ENCODE data around the gene CCR9. TPM values are rescaled to one million over a fixed set of nuclear protein-coding genes. Genes with fewer than 3 reads are reported as not detected.

Gene CCR9
- total and polyA plus RNA-seq, 2 experiments from 2014 or later: not detected

DNA sequence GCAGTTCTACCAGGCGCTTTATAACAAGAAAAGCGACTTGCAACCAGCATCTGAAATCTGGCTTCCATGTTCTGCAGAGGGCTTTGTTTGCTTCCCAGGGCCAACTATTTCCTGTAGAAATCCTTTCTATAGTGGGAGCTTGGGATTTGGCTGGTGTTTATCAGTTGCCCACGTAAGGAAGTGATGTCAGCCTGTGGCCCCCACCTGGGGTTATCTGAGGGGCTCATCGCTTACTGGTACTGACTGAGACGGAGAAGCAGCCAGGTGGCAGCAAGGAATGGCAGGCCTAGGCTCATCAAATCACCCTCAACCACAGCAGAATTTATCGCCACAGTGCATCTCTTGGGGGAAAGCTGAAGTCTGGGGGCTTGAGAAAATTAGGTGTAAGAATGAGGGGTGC, 14.6 kb upstream of the CCR9 start:
- in situ Hi-C loops (cut with MboI): no loop called here
- Histone ChIP-seq H3K4me1 (ENCODE audit: insufficient read depth) (no peaks in the 10 kb centered on the region), H2AFZ (no peak overlapping the region), H3K4me3 (no peak overlapping the region), H3K9me3 (ENCODE audit: low read depth) (no peaks in the 10 kb centered on the region), H3K79me2 (ENCODE audit: insufficient read depth) (no peaks in the 10 kb centered on the region), H3K4me2 (ENCODE audit: unreplicated experiment) (no peak overlapping the region), H3K27me3 (replicated peaks; ENCODE audit: insufficient read depth) (peaks cover 43% of the 10 kb centered on the region), H3K27ac (no peak overlapping the region), H3F3A (ENCODE audit: insufficient read depth) (no peaks in the 10 kb centered on the region), H3K36me3 (ENCODE audit: low read depth) (no peaks in the 10 kb centered on the region), H3K9me2 (ENCODE audit: insufficient read depth) (no peaks in the 10 kb centered on the region), H4K20me1 (ENCODE audit: insufficient read depth) (no peaks in the 10 kb centered on the region), H3K9ac (no peak overlapping the region)
- 68 to 72% methylated on average over 6 of the region's 6 CpGs for WGBS, 2 experiments (ENCODE audit: low coverage in 1 of 2, low lambda C conversion rate in 2 of 2, missing lambda C conversion rate in 2 of 2)
- no peak for DNase-seq
- TF ChIP-seq EZH2phosphoT487 (IDR thresholded peaks at IDR 0.05; ENCODE audit: insufficient read depth, low read depth): no peak
- no peak for TF ChIP-seq EZH2 (IDR thresholded peaks at IDR 0.05; ENCODE audit: insufficient read depth, poor library complexity, severe bottlenecking)

DNA sequence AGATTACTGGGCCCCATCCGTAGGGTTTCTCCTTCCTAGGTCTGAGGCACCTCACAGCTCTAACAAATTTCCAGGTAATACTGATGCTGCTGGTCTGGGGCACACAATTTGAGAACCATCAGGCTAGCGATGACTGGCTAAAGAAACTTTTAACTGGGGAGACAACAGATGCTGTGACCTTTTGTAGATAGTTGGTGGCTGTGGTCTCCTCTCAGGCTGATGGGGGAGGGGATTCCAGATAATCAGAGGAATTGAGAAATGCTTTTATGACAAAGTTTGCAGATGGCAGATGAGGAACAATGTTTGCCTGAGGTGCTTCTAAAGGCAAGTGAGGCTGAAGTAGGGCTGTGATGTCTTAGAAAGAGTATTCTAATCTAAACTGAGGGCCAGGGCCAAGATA, 13.8 kb upstream of the CCR9 start:
- Histone ChIP-seq H3K36me3 (ENCODE audit: low read depth) (no peaks in the 10 kb centered on the region), H3K27me3 (replicated peaks; ENCODE audit: insufficient read depth) (peaks cover 46% of the 10 kb centered on the region), H3K79me2 (ENCODE audit: insufficient read depth) (no peaks in the 10 kb centered on the region), H3K4me1 (ENCODE audit: insufficient read depth) (no peaks in the 10 kb centered on the region), H2AFZ (no peak overlapping the region), H3K27ac (no peak overlapping the region), H3K9me2 (ENCODE audit: insufficient read depth) (no peaks in the 10 kb centered on the region), H3K9ac (no peak overlapping the region), H4K20me1 (ENCODE audit: insufficient read depth) (no peaks in the 10 kb centered on the region), H3K4me2 (ENCODE audit: unreplicated experiment) (no peak overlapping the region), H3K4me3 (no peak overlapping the region), H3K9me3 (ENCODE audit: low read depth) (no peaks in the 10 kb centered on the region), H3F3A (ENCODE audit: insufficient read depth) (no peaks in the 10 kb centered on the region)
- in situ Hi-C loops (cut with MboI): no loop called here
- TF ChIP-seq EZH2 (IDR thresholded peaks at IDR 0.05; ENCODE audit: insufficient read depth, poor library complexity, severe bottlenecking) (no peak), EZH2phosphoT487 (IDR thresholded peaks at IDR 0.05; ENCODE audit: insufficient read depth, low read depth) (no peak)
- no peak for DNase-seq
- WGBS, 2 experiments (ENCODE audit: low coverage in 1 of 2, low lambda C conversion rate in 2 of 2, missing lambda C conversion rate in 2 of 2): 48 to 49% methylated on average over 2 of the region's 2 CpGs

DNA sequence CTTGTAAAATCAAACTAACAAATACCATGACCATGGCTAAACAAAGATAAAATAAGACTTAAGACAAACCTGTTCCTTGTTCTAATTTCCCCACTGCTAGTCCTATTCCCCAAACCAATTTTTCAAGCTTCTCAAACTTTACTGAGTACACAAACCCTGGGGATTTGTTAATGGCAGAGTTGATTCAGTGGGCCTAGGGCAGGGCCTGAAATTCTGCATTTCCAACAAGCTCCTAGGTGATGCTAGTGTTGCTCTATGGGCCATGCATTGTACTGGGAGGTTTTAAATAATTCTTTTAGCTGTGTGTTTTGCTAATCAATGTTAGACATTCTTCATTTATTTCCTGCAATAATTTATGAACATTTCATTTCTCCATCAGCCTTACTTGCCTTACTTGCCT, 13.3 kb upstream of the CCR9 start:
- no peaks in the 10 kb centered on the region for H3K79me2 ChIP-seq (ENCODE audit: insufficient read depth)
- H2AFZ ChIP-seq: no peak overlapping the region
- DNase-seq: no peak
- no peaks in the 10 kb centered on the region for H3K9me2 ChIP-seq (ENCODE audit: insufficient read depth)
- H3K9me3 ChIP-seq (ENCODE audit: low read depth): no peaks in the 10 kb centered on the region
- no peak for TF ChIP-seq EZH2phosphoT487 (IDR thresholded peaks at IDR 0.05; ENCODE audit: insufficient read depth, low read depth)
- TF ChIP-seq EZH2 (IDR thresholded peaks at IDR 0.05; ENCODE audit: insufficient read depth, poor library complexity, severe bottlenecking): no peak
- H3K27ac ChIP-seq: no peak overlapping the region
- H3F3A ChIP-seq (ENCODE audit: insufficient read depth): no peaks in the 10 kb centered on the region
- no peaks in the 10 kb centered on the region for H3K36me3 ChIP-seq (ENCODE audit: low read depth)
- in situ Hi-C loops (cut with MboI): no loop called here
- H3K4me2 ChIP-seq (ENCODE audit: unreplicated experiment): no peak overlapping the region
- H3K4me1 ChIP-seq (ENCODE audit: insufficient read depth): no peaks in the 10 kb centered on the region
- H3K4me3 ChIP-seq: no peak overlapping the region
- peaks cover 46% of the 10 kb centered on the region for H3K27me3 ChIP-seq (replicated peaks; ENCODE audit: insufficient read depth)
- H3K9ac ChIP-seq: no peak overlapping the region
- no peaks in the 10 kb centered on the region for H4K20me1 ChIP-seq (ENCODE audit: insufficient read depth)

DNA sequence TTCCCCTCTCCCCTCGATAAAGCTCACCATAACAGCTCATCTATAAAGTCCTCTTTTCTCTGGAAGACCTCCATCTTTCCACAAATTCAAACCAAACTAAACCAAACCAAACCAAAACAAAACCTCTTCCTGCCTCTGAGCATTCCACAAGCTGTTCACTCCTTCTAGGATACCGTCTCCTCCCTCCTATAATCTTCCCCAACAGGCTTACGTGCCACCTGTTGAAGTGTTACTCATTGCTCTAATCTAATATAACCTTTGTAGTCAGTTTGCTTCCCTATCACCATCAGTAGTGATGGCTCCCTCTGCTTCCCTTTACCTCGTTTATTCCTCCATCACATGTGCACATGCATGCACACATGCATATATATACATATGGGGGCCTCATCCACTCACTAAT, 12.7 kb upstream of the CCR9 start:
- Histone ChIP-seq H3F3A (ENCODE audit: insufficient read depth) (no peaks in the 10 kb centered on the region), H3K4me2 (ENCODE audit: unreplicated experiment) (no peak overlapping the region), H3K4me3 (no peak overlapping the region), H3K9ac (no peak overlapping the region), H3K27ac (no peak overlapping the region), H3K9me3 (ENCODE audit: low read depth) (no peaks in the 10 kb centered on the region), H4K20me1 (ENCODE audit: insufficient read depth) (no peaks in the 10 kb centered on the region), H3K4me1 (ENCODE audit: insufficient read depth) (no peaks in the 10 kb centered on the region), H3K9me2 (ENCODE audit: insufficient read depth) (no peaks in the 10 kb centered on the region), H3K79me2 (ENCODE audit: insufficient read depth) (no peaks in the 10 kb centered on the region), H2AFZ (no peak overlapping the region), H3K36me3 (ENCODE audit: low read depth) (no peaks in the 10 kb centered on the region), H3K27me3 (replicated peaks; ENCODE audit: insufficient read depth) (peaks cover 47% of the 10 kb centered on the region)
- no peak for DNase-seq
- WGBS, 2 experiments (ENCODE audit: low coverage in 1 of 2, low lambda C conversion rate in 2 of 2, missing lambda C conversion rate in 2 of 2): 53 to 59% methylated on average over 4 of the region's 4 CpGs
- no peak for TF ChIP-seq EZH2phosphoT487 (IDR thresholded peaks at IDR 0.05; ENCODE audit: insufficient read depth, low read depth)
- no peak for TF ChIP-seq EZH2 (IDR thresholded peaks at IDR 0.05; ENCODE audit: insufficient read depth, poor library complexity, severe bottlenecking)
- in situ Hi-C loops (cut with MboI): no loop called here

DNA sequence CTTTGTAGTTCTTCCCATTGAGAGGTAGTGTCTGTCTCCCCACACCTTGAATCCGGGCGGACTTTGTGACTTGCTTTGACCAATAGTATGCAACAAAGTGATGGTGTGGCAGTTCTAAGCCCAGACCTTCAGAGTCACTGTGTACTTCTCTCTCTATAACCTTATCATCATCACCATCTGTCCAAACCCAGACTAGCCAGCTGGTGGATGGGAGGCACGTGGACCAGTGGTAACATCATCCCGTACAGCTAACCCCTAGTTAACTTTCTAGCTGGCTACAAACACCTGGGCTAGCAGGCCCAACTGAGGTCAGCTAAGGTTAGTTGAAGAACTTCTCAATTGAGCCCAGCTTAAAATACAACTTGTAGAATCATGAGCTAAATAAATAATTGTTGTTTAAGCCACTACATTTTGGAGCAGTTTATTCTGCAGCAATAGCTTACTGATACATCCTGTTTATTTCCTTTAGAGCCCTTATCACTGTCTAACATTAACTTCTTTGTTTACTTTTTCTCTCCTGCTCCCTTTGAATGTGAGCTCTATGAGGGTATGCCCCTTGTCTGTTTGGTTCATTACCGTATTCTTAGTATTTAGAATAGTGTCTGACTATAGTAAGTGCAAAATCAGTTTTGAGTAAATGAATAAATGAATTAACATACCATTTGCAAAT, 11.5 kb upstream of the CCR9 start:
- TF ChIP-seq EZH2 (IDR thresholded peaks at IDR 0.05; ENCODE audit: insufficient read depth, poor library complexity, severe bottlenecking) (no peak), EZH2phosphoT487 (IDR thresholded peaks at IDR 0.05; ENCODE audit: insufficient read depth, low read depth) (no peak)
- no peak overlapping the region for H3K9ac ChIP-seq
- H3K4me3 ChIP-seq: no peak overlapping the region
- H3K9me2 ChIP-seq (ENCODE audit: insufficient read depth): no peaks in the 10 kb centered on the region
- no peaks in the 10 kb centered on the region for H3F3A ChIP-seq (ENCODE audit: insufficient read depth)
- H3K4me2 ChIP-seq (ENCODE audit: unreplicated experiment): no peak overlapping the region
- no peaks in the 10 kb centered on the region for H3K79me2 ChIP-seq (ENCODE audit: insufficient read depth)
- no peaks in the 10 kb centered on the region for H3K9me3 ChIP-seq (ENCODE audit: low read depth)
- no peak for DNase-seq
- no peak overlapping the region for H2AFZ ChIP-seq
- no peaks in the 10 kb centered on the region for H3K36me3 ChIP-seq (ENCODE audit: low read depth)
- H3K4me1 ChIP-seq (ENCODE audit: insufficient read depth): no peaks in the 10 kb centered on the region
- 66 to 70% methylated on average over 5 of the region's 5 CpGs for WGBS, 2 experiments (ENCODE audit: low coverage in 1 of 2, low lambda C conversion rate in 2 of 2, missing lambda C conversion rate in 2 of 2)
- in situ Hi-C loops (cut with MboI): no loop called here
- H4K20me1 ChIP-seq (ENCODE audit: insufficient read depth): no peaks in the 10 kb centered on the region
- H3K27ac ChIP-seq: no peak overlapping the region
- peaks cover 49% of the 10 kb centered on the region for H3K27me3 ChIP-seq (replicated peaks; ENCODE audit: insufficient read depth)

Measured in GM23248 (cell line).